Suprapubic skin (tissue), 4 donors: ENCODE data around the gene ING2. TPM values are rescaled to one million over a fixed set of nuclear protein-coding genes. Genes with fewer than 3 reads are reported as not detected.

Experiments
- DNase-seq, 2 donors: peaks; one replicate each; pipeline ENCODE4 v3.0.0-alpha.2; 2019; ENCODE audit warnings: low spot score in 2 of 2
- H3K27ac ChIP-seq: fragments of 200-600 bp; sonication (generic); one replicate; pipeline ENCODE4 v1.5.1; 2019
- H3K27me3 ChIP-seq: fragments of 200-600 bp; sonication (generic); one replicate; pipeline ENCODE4 v1.5.1; 2019
- H3K36me3 ChIP-seq: fragments of 200-600 bp; sonication (generic); one replicate; pipeline ENCODE4 v1.5.1; 2019
- H3K4me1 ChIP-seq: fragments of 200-600 bp; sonication (generic); one replicate; pipeline ENCODE4 v1.5.1; 2019
- H3K4me3 ChIP-seq: fragments of 200-600 bp; sonication (generic); one replicate; pipeline ENCODE4 v1.5.1; 2019; ENCODE audit warnings: mild to moderate bottlenecking
- H3K9me3 ChIP-seq: fragments of 200-600 bp; sonication (generic); one replicate; pipeline ENCODE4 v1.5.1; 2019
- EP300 ChIP-seq: sonication (generic); formaldehyde crosslinking; IDR thresholded peaks from one replicate; pipeline ENCODE4 v1.6.1; 2017; ENCODE audit warnings: antibody characterized with exemption
- POLR2A ChIP-seq, 2 donors: fragments of 450-650 bp; IDR thresholded peaks; one replicate each; pipeline ENCODE4 v1.6.1; 2017; ENCODE audit warnings: antibody characterized with exemption in 2 of 2, mild to moderate bottlenecking in 2 of 2, moderate library complexity in 2 of 2
- POLR2AphosphoS5 ChIP-seq, 3 donors: sonication (generic); formaldehyde crosslinking; IDR thresholded peaks; one replicate each; pipeline ENCODE4 v1.6.1; 2017; ENCODE audit warnings: antibody characterized with exemption in 3 of 3
- WGBS: methylation state at CpG from one replicate; pipeline ENCODE4 v1.1.5; 2018; 5-methylcytosine and 5-hydroxymethylcytosine counted together
- total RNA-seq, 4 donors: library from RNA; depleted of rRNA; stranded (reverse); fragments of >200 nt; gene quantifications; one replicate each; pipeline ENCODE4 v1.1.0, GENCODE V29; 2016
- TF ChIP-seq, protein P1 (sequence below), 2 donors: fragments of 200-600 bp in 1 of 2; fragments of 450-650 bp in 1 of 2; sonication (generic) in 1 of 2; IDR thresholded peaks; one replicate each; pipeline ENCODE4 v1.5.1; 2016 to 2019; ENCODE audit warnings: antibody characterized with exemption in 2 of 2, mild to moderate bottlenecking in 1 of 2, moderate library complexity in 1 of 2

ING2 gene
- total RNA-seq, 4 donors from 2014 or later: 9.9 to 21.2 (median 18.8) TPM

DNA sequence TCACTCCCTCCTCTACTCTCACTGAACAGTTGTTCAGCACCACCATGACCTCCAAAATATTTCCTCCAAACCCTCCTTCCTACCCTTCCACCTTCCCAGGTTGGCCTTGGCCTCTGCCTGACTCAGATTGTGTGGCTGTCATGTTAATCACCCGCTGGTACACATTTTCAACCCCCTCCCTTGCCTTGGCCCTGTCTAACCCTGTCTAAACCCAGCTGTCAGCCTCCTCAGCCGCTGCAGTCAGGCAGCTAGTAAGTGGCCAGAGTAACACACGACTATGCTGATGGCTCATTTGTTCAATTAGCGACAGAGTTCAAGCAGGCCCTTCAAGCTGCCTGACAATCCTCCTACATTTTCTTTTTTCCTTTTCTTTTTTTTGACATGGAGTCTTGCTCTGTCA is 18.0 kb downstream of the ING2 start:
- WGBS: 76% methylated on average over 4 of the region's 4 CpGs
- Histone ChIP-seq H3K27ac (no peak overlapping the region), H3K4me1 (no peaks in the 10 kb centered on the region), H3K4me3 (no peak overlapping the region), H3K36me3 (no peaks in the 10 kb centered on the region), H3K27me3 (no peaks in the 10 kb centered on the region), H3K9me3 (no peaks in the 10 kb centered on the region)
- TF ChIP-seq EP300: no peak
- TF ChIP-seq, protein P1, sequence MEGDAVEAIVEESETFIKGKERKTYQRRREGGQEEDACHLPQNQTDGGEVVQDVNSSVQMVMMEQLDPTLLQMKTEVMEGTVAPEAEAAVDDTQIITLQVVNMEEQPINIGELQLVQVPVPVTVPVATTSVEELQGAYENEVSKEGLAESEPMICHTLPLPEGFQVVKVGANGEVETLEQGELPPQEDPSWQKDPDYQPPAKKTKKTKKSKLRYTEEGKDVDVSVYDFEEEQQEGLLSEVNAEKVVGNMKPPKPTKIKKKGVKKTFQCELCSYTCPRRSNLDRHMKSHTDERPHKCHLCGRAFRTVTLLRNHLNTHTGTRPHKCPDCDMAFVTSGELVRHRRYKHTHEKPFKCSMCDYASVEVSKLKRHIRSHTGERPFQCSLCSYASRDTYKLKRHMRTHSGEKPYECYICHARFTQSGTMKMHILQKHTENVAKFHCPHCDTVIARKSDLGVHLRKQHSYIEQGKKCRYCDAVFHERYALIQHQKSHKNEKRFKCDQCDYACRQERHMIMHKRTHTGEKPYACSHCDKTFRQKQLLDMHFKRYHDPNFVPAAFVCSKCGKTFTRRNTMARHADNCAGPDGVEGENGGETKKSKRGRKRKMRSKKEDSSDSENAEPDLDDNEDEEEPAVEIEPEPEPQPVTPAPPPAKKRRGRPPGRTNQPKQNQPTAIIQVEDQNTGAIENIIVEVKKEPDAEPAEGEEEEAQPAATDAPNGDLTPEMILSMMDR (IDR thresholded peaks at IDR 0.05): no peak
- TF ChIP-seq POLR2AphosphoS5 (IDR thresholded peaks at IDR 0.05): no peak
- no peak for TF ChIP-seq POLR2A (IDR thresholded peaks at IDR 0.05)
- no peak for DNase-seq

DNA sequence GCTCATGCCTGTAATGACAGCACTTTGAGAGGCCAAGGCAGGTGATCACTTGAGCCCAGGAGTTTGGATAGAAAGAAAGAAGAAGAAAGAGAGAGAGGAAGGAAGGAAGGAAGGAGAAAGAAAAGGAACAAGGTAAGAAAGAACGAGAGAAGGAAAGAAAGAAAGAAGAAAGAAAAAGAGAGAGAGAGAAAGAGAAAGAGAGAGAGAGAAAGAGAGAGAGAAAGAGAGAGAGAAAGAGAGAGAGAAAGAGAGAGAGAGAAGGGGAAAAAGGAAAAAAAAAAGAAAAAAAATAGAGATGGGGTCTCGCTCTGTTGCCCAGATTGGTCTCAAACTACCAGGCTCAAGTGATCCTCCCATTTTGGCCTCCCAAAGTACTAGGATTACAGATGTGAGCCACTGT is 22.5 kb downstream of the ING2 start:
- no peak for TF ChIP-seq POLR2A (IDR thresholded peaks at IDR 0.05)
- TF ChIP-seq, protein P1 (IDR thresholded peaks at IDR 0.05): no peak
- TF ChIP-seq EP300: no peak
- no peak for TF ChIP-seq POLR2AphosphoS5 (IDR thresholded peaks at IDR 0.05)
- H3K4me1 ChIP-seq: no peaks in the 10 kb centered on the region
- no peak overlapping the region for H3K27ac ChIP-seq
- 66% methylated on average over 2 of the region's 2 CpGs for WGBS
- no peaks in the 10 kb centered on the region for H3K36me3 ChIP-seq
- H3K9me3 ChIP-seq: no peaks in the 10 kb centered on the region
- DNase-seq: no peak
- H3K27me3 ChIP-seq: peaks cover 3% of the 10 kb centered on the region
- H3K4me3 ChIP-seq: no peak overlapping the region

DNA sequence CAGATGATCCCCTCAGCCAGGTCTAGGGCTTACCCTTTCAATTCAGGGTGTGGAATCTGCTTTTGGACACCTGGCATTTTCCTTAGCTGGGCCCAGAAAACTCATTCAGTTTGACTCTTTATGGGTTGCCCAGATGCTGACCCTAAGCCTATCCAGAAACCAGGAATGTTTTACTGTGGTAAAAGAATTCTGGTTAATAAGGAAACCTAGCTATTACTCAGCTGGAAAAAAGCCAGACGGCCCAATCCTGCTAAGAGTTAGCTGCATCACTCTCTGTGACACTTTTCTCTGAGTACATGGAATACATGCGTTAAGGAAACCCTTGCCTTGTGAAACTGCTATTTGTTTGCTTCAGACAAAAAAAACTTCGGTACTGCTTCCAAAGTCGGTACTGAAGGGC is 28.0 kb downstream of the ING2 start:
- WGBS: 76% methylated on average over 4 of the region's 4 CpGs
- H3K27ac ChIP-seq: no peak overlapping the region

DNA sequence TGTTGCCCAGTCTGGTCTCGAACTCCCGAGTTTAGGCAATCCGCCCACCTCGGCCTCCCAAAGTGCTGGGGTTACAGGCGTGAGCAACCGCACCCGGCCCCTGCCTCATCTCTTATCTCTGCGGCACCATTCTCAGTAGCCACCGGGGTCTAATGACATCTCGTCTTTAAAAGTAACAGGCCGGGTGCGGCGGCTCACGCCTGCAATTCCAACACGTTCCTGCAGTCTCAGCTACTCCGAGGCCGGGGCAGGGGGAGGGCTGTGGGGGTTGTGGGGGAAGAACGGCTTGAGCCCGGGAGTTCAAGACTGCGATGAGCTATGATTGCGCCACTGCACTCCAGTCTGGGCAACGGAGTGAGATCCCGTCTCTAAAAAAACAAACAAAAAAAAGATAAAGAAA is 28.8 kb downstream of the ING2 start:
- 83% methylated on average over 23 of the region's 23 CpGs for WGBS
- no peak overlapping the region for H3K4me3 ChIP-seq

More for the DNA sequence above, 28.0 kb downstream of the ING2 start:
- no peaks in the 10 kb centered on the region for H3K4me1 ChIP-seq
- no peaks in the 10 kb centered on the region for H3K36me3 ChIP-seq
- no peaks in the 10 kb centered on the region for H3K9me3 ChIP-seq
- peaks cover 10% of the 10 kb centered on the region for H3K27me3 ChIP-seq
- DNase-seq: no peak
- H3K4me3 ChIP-seq: no peak overlapping the region
- TF ChIP-seq EP300: no peak
- TF ChIP-seq POLR2A (IDR thresholded peaks at IDR 0.05): no peak
- TF ChIP-seq, protein P1 (IDR thresholded peaks at IDR 0.05): no peak
- TF ChIP-seq POLR2AphosphoS5 (IDR thresholded peaks at IDR 0.05): no peak

DNA sequence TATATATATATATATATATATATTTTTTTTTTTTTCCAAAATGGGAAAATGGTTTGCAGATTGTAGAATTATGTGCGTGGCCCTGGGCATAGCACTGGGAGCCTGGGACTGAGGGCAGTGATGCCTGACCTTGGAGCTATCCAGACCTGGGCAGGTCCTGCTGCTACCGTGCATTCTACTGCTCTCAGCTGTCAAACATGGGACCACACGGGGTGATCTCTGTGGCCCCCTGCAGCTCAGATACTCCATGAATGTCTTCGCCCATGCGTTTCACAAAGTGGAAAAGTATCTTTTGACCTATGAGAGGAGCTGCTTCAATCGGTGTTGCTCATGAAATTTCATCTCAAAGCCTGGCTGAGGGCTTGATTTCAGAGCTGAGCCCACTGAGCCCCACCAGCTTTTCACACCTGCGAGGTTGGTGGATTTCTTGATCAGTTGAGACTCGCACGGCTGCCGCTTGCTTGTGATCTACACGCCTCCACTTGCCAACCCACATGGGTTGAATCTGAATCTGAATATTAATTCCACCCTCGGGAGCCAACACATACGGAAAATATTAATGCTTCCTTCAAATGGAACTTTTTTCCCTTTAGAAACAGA is 35.7 kb downstream of the ING2 start:
- WGBS: 37% methylated on average over 13 of the region's 13 CpGs

More for the DNA sequence above, 28.8 kb downstream of the ING2 start:
- no peaks in the 10 kb centered on the region for H3K9me3 ChIP-seq
- no peaks in the 10 kb centered on the region for H3K36me3 ChIP-seq
- no peaks in the 10 kb centered on the region for H3K4me1 ChIP-seq
- no peak for DNase-seq
- H3K27me3 ChIP-seq: peaks cover 10% of the 10 kb centered on the region
- H3K27ac ChIP-seq: no peak overlapping the region
- TF ChIP-seq, protein P1 (IDR thresholded peaks at IDR 0.05): no peak
- TF ChIP-seq POLR2A (IDR thresholded peaks at IDR 0.05) (no peak), EP300 (no peak), POLR2AphosphoS5 (IDR thresholded peaks at IDR 0.05) (no peak)

More for the DNA sequence above, 35.7 kb downstream of the ING2 start:
- Histone ChIP-seq H3K9me3 (peaks cover 4% of the 10 kb centered on the region), H3K4me3 (no peak overlapping the region), H3K4me1 (peaks cover 4% of the 10 kb centered on the region), H3K36me3 (no peaks in the 10 kb centered on the region), H3K27ac (no peak overlapping the region), H3K27me3 (no peaks in the 10 kb centered on the region)
- no peak for DNase-seq
- TF ChIP-seq, protein P1 (IDR thresholded peaks at IDR 0.05): no peak
- TF ChIP-seq POLR2AphosphoS5 (IDR thresholded peaks at IDR 0.05) (no peak), EP300 (no peak), POLR2A (IDR thresholded peaks at IDR 0.05) (no peak)
